Measurements from ENCODE around the gene CLUH.
"Not testable (repeated sequence)": the region's sequence is repeated elsewhere in the genome, so short reads cannot be mapped to it uniquely, and the experiment has no call there.

DNA sequence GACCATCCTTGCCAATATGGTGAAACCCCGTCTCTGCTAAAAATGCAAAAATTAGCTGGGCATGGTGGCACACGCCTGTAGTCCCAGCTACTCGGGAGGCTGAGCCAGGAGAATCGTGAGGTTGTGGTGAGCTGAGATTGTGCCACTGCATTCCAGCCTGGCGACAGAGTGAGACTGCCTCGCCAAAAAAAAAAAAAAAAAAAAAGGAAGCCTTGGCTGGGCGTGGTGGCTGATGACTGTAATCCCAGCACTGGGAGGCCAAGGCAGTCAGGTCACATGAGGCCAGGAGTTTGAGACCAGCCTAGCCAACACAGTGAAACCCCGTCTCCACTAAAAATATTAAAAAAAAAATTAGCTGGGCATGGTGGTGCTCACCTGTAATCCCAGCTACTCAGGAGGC, 52.2 kb downstream of the CLUH start:
- TF ChIP-seq, protein P1, sequence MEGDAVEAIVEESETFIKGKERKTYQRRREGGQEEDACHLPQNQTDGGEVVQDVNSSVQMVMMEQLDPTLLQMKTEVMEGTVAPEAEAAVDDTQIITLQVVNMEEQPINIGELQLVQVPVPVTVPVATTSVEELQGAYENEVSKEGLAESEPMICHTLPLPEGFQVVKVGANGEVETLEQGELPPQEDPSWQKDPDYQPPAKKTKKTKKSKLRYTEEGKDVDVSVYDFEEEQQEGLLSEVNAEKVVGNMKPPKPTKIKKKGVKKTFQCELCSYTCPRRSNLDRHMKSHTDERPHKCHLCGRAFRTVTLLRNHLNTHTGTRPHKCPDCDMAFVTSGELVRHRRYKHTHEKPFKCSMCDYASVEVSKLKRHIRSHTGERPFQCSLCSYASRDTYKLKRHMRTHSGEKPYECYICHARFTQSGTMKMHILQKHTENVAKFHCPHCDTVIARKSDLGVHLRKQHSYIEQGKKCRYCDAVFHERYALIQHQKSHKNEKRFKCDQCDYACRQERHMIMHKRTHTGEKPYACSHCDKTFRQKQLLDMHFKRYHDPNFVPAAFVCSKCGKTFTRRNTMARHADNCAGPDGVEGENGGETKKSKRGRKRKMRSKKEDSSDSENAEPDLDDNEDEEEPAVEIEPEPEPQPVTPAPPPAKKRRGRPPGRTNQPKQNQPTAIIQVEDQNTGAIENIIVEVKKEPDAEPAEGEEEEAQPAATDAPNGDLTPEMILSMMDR (IDR thresholded peaks at IDR 0.05), result not testable (repeated sequence)
- TF ChIP-seq EP300 (IDR thresholded peaks at IDR 0.05), result not testable (repeated sequence)

All from sigmoid colon (tissue), 4 donors.